Measurements from ENCODE around the gene PTPRA. TPM values are rescaled to one million over a fixed set of nuclear protein-coding genes. Genes with fewer than 3 reads are reported as not detected.
"Not testable (repeated sequence)": the region's sequence is repeated elsewhere in the genome, so short reads cannot be mapped to it uniquely, and the experiment has no call there.

The PTPRA gene
- total and polyA plus RNA-seq, 11 donors, result 6.1 to 43.4 (median 24.9) TPM

- Histone ChIP-seq H3K36me3 (peaks cover 0 to 78% (median 72%) of the 10 kb centered on the region in 9 donors), H3K27me3 (no peaks in the 10 kb centered on the region), H3K9me3 (no peaks in the 10 kb centered on the region), H3K4me1 (no peaks in the 10 kb centered on the region), H3K27ac (no peak overlapping the region), H3K4me3 (no peak overlapping the region)
- intact Hi-C loops (cut with DNase I), result no loop called here
- ATAC-seq (no peak), DNase-seq (no peak)
- no peak for TF ChIP-seq CTCF (IDR thresholded peaks at IDR 0.05)
- TF ChIP-seq POLR2A (IDR thresholded peaks at IDR 0.05), result no peak
- 92 to 97% (median 93%) methylated on average over 4 of the region's 4 CpGs for WGBS, 4 donors
These were observed 148.0 kb downstream of the PTPRA start for GRCh38 chr20:3021327-3021726.

- 96 to 98% (median 97%) methylated on average over 4 to 5 of the region's 5 CpGs for WGBS, 4 donors
- no peak for ATAC-seq
- TF ChIP-seq POLR2A (IDR thresholded peaks at IDR 0.05) (no peak), CTCF (IDR thresholded peaks at IDR 0.05) (no peak)
These were observed 148.5 kb downstream of the PTPRA start for GRCh38 chr20:3021777-3022176.

GRCh38 chr20:3022559-3023490 is 149.5 kb downstream of the PTPRA start:
- H3K9me3 ChIP-seq; intact Hi-C loops (cut with DNase I); DNase-seq; H3K27me3 ChIP-seq; H3K27ac ChIP-seq; H3K4me3 ChIP-seq; H3K4me1 ChIP-seq; ATAC-seq: not testable (repeated sequence)
- peaks cover 0 to 78% (median 73%) of the 10 kb centered on the region in 9 donors for H3K36me3 ChIP-seq
- WGBS, 4 donors, result 76 to 85% (median 81%) methylated on average over 17 to 20 of the region's 20 CpGs

More at GRCh38 chr20:3021777-3022176, 148.5 kb downstream of the PTPRA start:
- Histone ChIP-seq H3K27me3 (no peaks in the 10 kb centered on the region), H3K4me1 (no peaks in the 10 kb centered on the region), H3K4me3 (no peak overlapping the region), H3K36me3 (peaks cover 0 to 78% (median 72%) of the 10 kb centered on the region in 9 donors), H3K27ac (no peak overlapping the region), H3K9me3 (no peaks in the 10 kb centered on the region)
- DNase-seq, result no peak
- intact Hi-C loops (cut with DNase I), result no loop called here

- Histone ChIP-seq H3K27me3 (no peaks in the 10 kb centered on the region), H3K27ac (no peak overlapping the region), H3K4me1 (peaks cover 0 to 8% (median 0%) of the 10 kb centered on the region in 12 donors), H3K9me3 (no peaks in the 10 kb centered on the region), H3K36me3 (peaks cover 0 to 90% (median 84%) of the 10 kb centered on the region in 9 donors), H3K4me3 (no peak overlapping the region)
- WGBS, 4 donors, result 69 to 93% (median 84%) methylated on average over 2 of the region's 2 CpGs
- TF ChIP-seq POLR2A (IDR thresholded peaks at IDR 0.05), result no peak
- TF ChIP-seq CTCF (IDR thresholded peaks at IDR 0.05), result no peak
- intact Hi-C loops (cut with DNase I), result no loop called here
- DNase-seq, result no peak
- ATAC-seq, result no peak
These were observed 154.7 kb downstream of the PTPRA start for GRCh38 chr20:3027987-3028386.

Measured in heart left ventricle (tissue), 16 donors.